Naive thymus-derived CD4-positive, alpha-beta T cell (primary cell): ENCODE results near the gene C5orf47. TPM values are rescaled to one million over a fixed set of nuclear protein-coding genes. Genes with fewer than 3 reads are reported as not detected.

ENCODE experiments used
- ATAC-seq: fragments of 150-1000 bp; cut with Tn5 transposase; 2 replicates; pipeline ENCODE4 v1.10.0; 2021; ENCODE audit warnings: mild to moderate bottlenecking, moderate library complexity
- CTCF ChIA-PET: fragments of 350-600 bp; sonication (Branson Sonifier 250); formaldehyde crosslinking; loops from one replicate; lab custom pipeline; 2021; ENCODE audit warnings: antibody characterized with exemption; lab: Charles Lee
- POLR2A ChIA-PET: fragments of 350-600 bp; sonication (Branson Sonifier 250); formaldehyde crosslinking; loops from one replicate; lab custom pipeline; 2021; ENCODE audit warnings: antibody characterized with exemption, inconsistent platforms; lab: Charles Lee
- DNase-seq, 9 donors: peaks; one replicate each; pipeline versions ENCODE4 v3.0.0 to v3.0.0-alpha.2; 2020 to 2022; ENCODE audit warnings: mixed read lengths in 1 of 9
- H3K27ac ChIP-seq: one replicate; pipeline ENCODE4 v1.7.0; 2013; ENCODE audit warnings: mild to moderate bottlenecking, low read depth, low read length, moderate library complexity
- H3K27me3 ChIP-seq, 2 donors: one replicate each; pipeline ENCODE4 v1.7.0; 2013; ENCODE audit warnings: low read length in 2 of 2, mild to moderate bottlenecking in 2 of 2, moderate library complexity in 2 of 2; ENCODE audit not compliant: control insufficient read depth in 2 of 2, insufficient read depth in 2 of 2
- H3K36me3 ChIP-seq, 3 experiments: 1 replicate in 2 of 3; 2 replicates in 1 of 3; pipeline ENCODE4 v1.7.0; 2013; ENCODE audit warnings: low read length in 3 of 3, mild to moderate bottlenecking in 3 of 3, moderate library complexity in 1 of 3; ENCODE audit not compliant: insufficient read depth in 3 of 3, control insufficient read depth in 2 of 3
- H3K4me1 ChIP-seq, 2 donors: one replicate each; pipeline ENCODE4 v1.7.0; 2013; ENCODE audit warnings: low read length in 2 of 2, mild to moderate bottlenecking in 2 of 2, moderate library complexity in 1 of 2; ENCODE audit not compliant: control insufficient read depth in 2 of 2, insufficient read depth in 2 of 2
- H3K4me3 ChIP-seq: 2 replicates; pipeline ENCODE4 v1.7.0; 2013; ENCODE audit warnings: mild to moderate bottlenecking, low read length
- H3K9me3 ChIP-seq, 3 experiments: 1 replicate in 2 of 3; 2 replicates in 1 of 3; pipeline ENCODE4 v1.7.0; 2013; ENCODE audit warnings: low read length in 3 of 3; ENCODE audit not compliant: control insufficient read depth in 2 of 3
- H3K27ac Mint-ChIP-seq, 9 donors: one replicate each; pipeline ENCODE4 v1.8.0; 2020 to 2022; ENCODE audit warnings: mixed read lengths in 9 of 9, mild to moderate bottlenecking in 8 of 9, moderate library complexity in 5 of 9, inconsistent platforms in 2 of 9
- H3K27me3 Mint-ChIP-seq, 5 donors: one replicate each; pipeline ENCODE4 v1.8.0; 2021 to 2022; ENCODE audit warnings: mixed read lengths in 5 of 5, mild to moderate bottlenecking in 1 of 5
- H3K36me3 Mint-ChIP-seq, 5 donors: one replicate each; pipeline ENCODE4 v1.8.0; 2020 to 2022; ENCODE audit warnings: mixed read lengths in 5 of 5, mild to moderate bottlenecking in 3 of 5, inconsistent platforms in 1 of 5
- H3K4me1 Mint-ChIP-seq, 7 donors: one replicate each; pipeline ENCODE4 v1.8.0; 2020 to 2022; ENCODE audit warnings: mixed read lengths in 7 of 7, mild to moderate bottlenecking in 3 of 7, inconsistent platforms in 1 of 7
- H3K4me3 Mint-ChIP-seq, 10 donors: one replicate each; pipeline ENCODE4 v1.8.0; 2020 to 2022; ENCODE audit warnings: mild to moderate bottlenecking in 10 of 10, mixed read lengths in 10 of 10, moderate library complexity in 6 of 10, inconsistent platforms in 2 of 10
- H3K9me3 Mint-ChIP-seq, 11 donors: one replicate each; pipeline ENCODE4 v1.8.0; 2020 to 2022; ENCODE audit warnings: mixed read lengths in 11 of 11, mild to moderate bottlenecking in 4 of 11, inconsistent platforms in 1 of 11, moderate library complexity in 1 of 11
- intact Hi-C, 2 donors: fragments of 100-400 bp; cut with micrococcal nuclease; formaldehyde crosslinking; loops; one replicate each; pipeline ENCODE4 v1.15.1; 2023
- polyA plus RNA-seq, 2 donors: library from polyadenylated mRNA; unstranded; fragments of 300-500 nt; fragmentation: Illumina TruSeq; gene quantifications; one replicate each; pipeline ENCODE4 v1.2.3, GENCODE V29; 2021
- total RNA-seq, 6 experiments: library from RNA in 5 of 6; stranded (reverse) in 5 of 6; gene quantifications; 1 replicate in 5 of 6; 2 replicates in 1 of 6; pipeline ENCODE4 v1.2.3 and lab custom pipeline; 2021 to 2026

The C5orf47 gene
- total and polyA plus RNA-seq, 7 experiments from 2014 or later = not detected

DNA sequence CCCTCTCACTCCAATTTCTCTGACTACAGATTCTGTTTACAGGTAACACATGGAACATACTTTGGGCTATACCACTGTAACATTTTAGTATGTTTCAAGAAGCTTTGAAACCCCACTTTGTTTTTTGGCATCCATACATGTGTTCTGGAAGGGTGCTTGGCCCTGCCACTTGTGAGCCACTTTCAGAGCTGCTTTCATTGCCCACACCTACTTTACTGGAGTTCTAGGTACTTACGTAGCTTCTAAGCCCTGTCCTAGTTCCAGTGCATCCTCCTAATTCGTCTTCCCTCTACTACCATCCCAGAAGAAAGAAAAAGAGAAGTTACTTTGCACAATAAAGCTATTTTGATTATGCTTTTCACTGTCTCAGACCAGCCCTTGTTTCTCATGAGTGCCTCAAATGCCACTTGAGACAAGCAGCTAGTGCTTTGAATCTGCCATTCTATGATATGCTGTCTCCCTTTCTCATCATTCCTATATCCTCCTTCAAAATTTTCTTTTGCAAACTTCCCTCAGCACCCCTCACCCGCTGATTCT lies 26.5 kb upstream of the C5orf47 start:
- intact Hi-C loops = no loop called here
- CTCF ChIA-PET = interaction anchor here (1.0 to 1.4 kb wide), 3 partner anchors 10 to 346 kb away, joined by 3 to 5 read pairs (median 4); partner anchors contain the start of gene BOD1
- peak overlapping the region in 8 of 9 donors; percentile 2 to 74 (median 46) for H3K27ac Mint-ChIP-seq

DNA sequence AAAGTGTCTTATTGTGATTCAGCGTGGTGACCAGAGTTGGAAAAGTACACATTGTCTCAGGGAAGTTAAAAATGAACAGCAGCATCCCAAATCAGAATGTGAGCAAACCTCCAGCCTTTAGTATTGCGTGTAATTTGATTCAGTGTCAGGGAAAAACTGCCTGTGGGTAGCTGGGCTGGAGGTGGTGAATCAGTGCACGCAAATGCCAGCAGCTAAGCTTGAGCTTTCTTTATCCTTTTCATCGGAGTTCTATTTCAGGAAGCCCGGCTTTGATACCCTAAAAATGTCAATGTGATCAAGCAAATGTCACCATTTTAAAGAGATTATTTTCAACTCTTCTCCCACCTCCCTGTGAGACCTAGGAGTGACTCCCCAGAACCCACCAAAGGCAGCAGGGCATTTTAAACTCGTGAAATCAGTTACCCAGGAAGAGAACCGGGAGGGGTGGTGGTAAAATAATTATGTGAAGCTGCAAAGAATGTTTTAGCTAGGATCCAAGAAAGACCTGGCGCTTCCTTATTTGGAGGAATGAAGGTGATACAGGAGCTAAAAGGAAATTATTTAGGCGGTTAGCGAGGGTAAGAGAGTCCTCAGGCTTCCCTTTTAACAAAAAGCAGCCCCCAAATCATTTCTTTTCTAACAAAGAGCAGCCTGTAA lies 25.7 kb upstream of the C5orf47 start:
- no peaks in the 10 kb centered on the region for H3K36me3 ChIP-seq
- H3K4me3 ChIP-seq = no peak overlapping the region
- no peak for DNase-seq
- H3K9me3 ChIP-seq = no peaks in the 10 kb centered on the region
- H3K36me3 Mint-ChIP-seq = peaks cover 0 to 6% (median 0%) of the 10 kb centered on the region in 5 donors
- no peak overlapping the region for H3K27ac ChIP-seq
- H3K4me3 Mint-ChIP-seq = peak overlapping the region in 5 of 10 donors; percentile 9 to 73 (median 15)
- peaks cover 5 to 36% (median 28%) of the 10 kb centered on the region in 7 donors for H3K4me1 Mint-ChIP-seq
- peaks cover 0 to 24% of the 10 kb centered on the region in 2 donors for H3K4me1 ChIP-seq
- no peak for ATAC-seq
- H3K27me3 Mint-ChIP-seq = no peaks in the 10 kb centered on the region
- no peaks in the 10 kb centered on the region for H3K9me3 Mint-ChIP-seq
- ChIA-PET POLR2A (interaction anchor here (1.6 to 1.8 kb wide), 2 partner anchors 45 to 75 kb away, joined by 5 to 6 read pairs; partner anchors contain the start of gene CPEB4), CTCF (interaction anchor here (1.0 to 1.4 kb wide), 2 partner anchors 345 to 347 kb away, joined by 3 to 4 read pairs; partner anchors contain the start of gene BOD1)
- peak overlapping the region in 7 of 9 donors; percentile 2 to 92 (median 62) for H3K27ac Mint-ChIP-seq
- H3K27me3 ChIP-seq = no peaks in the 10 kb centered on the region
- intact Hi-C loops = no loop called here

More for the DNA sequence above, 26.5 kb upstream of the C5orf47 start:
- POLR2A ChIA-PET = interaction anchor here (1.0 to 1.8 kb wide), 2 partner anchors 75 kb away, joined by 3 to 5 read pairs; partner anchors contain the start of gene CPEB4
- H3K9me3 ChIP-seq = no peaks in the 10 kb centered on the region
- ATAC-seq (no peak), DNase-seq (no peak)
- no peak overlapping the region for H3K4me3 ChIP-seq
- Mint-ChIP-seq H3K9me3 (no peaks in the 10 kb centered on the region), H3K36me3 (peaks cover 0 to 10% (median 0%) of the 10 kb centered on the region in 5 donors), H3K4me3 (no peak overlapping the region), H3K27me3 (no peaks in the 10 kb centered on the region), H3K4me1 (peaks cover 5 to 36% (median 28%) of the 10 kb centered on the region in 7 donors)
- no peaks in the 10 kb centered on the region for H3K27me3 ChIP-seq
- H3K27ac ChIP-seq = no peak overlapping the region
- H3K36me3 ChIP-seq = no peaks in the 10 kb centered on the region
- peaks cover 0 to 24% of the 10 kb centered on the region in 2 donors for H3K4me1 ChIP-seq

DNA sequence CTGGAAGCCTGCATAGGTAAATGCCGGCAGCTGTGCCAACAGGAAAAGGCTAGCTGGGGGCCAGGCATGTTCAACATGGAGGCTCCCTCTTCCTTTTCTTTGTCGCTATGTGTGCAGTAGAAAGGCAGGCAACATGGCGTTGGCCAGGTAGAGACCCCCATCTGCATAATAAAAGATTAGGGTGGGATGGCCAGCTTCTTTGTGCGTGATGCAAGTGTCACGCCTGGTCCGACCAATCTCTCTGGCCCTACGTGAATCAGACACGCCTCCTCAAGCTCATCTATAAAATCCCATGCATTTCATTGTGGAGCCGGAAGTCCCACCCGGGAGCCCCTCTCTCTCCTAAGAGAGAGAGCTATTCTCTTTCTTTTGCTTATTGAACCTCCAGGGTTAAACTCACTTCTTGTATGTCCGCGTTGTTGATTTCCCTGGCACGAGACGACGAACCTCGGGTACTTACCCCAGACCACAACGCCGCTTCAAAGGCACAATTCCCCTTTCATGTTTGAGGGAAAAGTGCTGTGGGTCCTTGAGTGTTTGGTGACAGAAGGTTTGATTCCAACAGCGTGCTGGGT lies 25.0 kb upstream of the C5orf47 start:
- Histone ChIP-seq H3K9me3 (no peaks in the 10 kb centered on the region), H3K4me1 (peaks cover 0 to 24% of the 10 kb centered on the region in 2 donors), H3K27ac (no peak overlapping the region), H3K4me3 (no peak overlapping the region), H3K36me3 (no peaks in the 10 kb centered on the region), H3K27me3 (no peaks in the 10 kb centered on the region)
- peak; percentile 79 for ATAC-seq
- H3K9me3 Mint-ChIP-seq = no peaks in the 10 kb centered on the region
- DNase-seq = peak in 7 of 9 donors; percentile 50 to 72 (median 58)
- H3K4me3 Mint-ChIP-seq = peak overlapping the region in 8 of 10 donors; percentile 12 to 76 (median 48)
- intact Hi-C loops = no loop called here
- POLR2A ChIA-PET = interaction anchor here (1.6 to 1.8 kb wide), 2 partner anchors 46 to 76 kb away, joined by 5 to 6 read pairs; partner anchors contain the start of gene CPEB4
- H3K27me3 Mint-ChIP-seq = no peaks in the 10 kb centered on the region
- CTCF ChIA-PET = interaction anchor here (1.0 to 1.4 kb wide), 2 partner anchors 345 to 348 kb away, joined by 3 to 4 read pairs; partner anchors contain the start of gene BOD1
- H3K27ac Mint-ChIP-seq = peak overlapping the region in 6 of 9 donors; percentile 2 to 86 (median 73)
- peaks cover 5 to 36% (median 28%) of the 10 kb centered on the region in 7 donors for H3K4me1 Mint-ChIP-seq
- H3K36me3 Mint-ChIP-seq = peaks cover 0 to 6% (median 0%) of the 10 kb centered on the region in 5 donors

DNA sequence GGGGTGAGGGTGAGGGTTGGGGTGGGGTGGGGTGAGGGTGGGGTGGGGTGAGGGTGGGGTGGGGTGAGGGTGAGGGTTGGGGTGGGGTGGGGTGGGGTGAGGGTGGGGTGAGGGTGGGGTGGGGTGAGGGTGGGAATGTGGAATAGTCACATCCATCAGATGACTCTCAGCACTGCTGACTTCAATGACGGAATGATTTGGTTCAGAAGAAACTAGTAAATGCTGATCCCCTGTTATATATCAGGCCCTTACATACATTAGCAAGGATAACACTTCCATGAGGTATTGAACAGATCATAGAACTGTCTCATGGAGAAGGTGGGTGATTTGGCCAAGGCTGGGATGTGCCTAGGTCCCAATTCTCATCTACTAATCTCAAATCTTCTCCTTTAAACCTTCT lies 24.5 kb upstream of the C5orf47 start:
- Histone ChIP-seq H3K4me1 (peaks cover 0 to 24% of the 10 kb centered on the region in 2 donors), H3K27ac (no peak overlapping the region), H3K36me3 (no peaks in the 10 kb centered on the region), H3K9me3 (no peaks in the 10 kb centered on the region), H3K27me3 (no peaks in the 10 kb centered on the region), H3K4me3 (no peak overlapping the region)
- H3K4me1 Mint-ChIP-seq = peaks cover 5 to 36% (median 28%) of the 10 kb centered on the region in 7 donors
- ATAC-seq = no peak
- ChIA-PET CTCF (interaction anchor here (0.7 kb wide), 1 partner anchor 1532 kb away, joined by 4 read pairs; no protein-coding TSS in a partner anchor), POLR2A (interaction anchor here (1.6 kb wide), 1 partner anchor 47 kb away, joined by 6 read pairs; no protein-coding TSS in a partner anchor)
- H3K27me3 Mint-ChIP-seq = peaks cover 0 to 4% (median 0%) of the 10 kb centered on the region in 5 donors
- H3K4me3 Mint-ChIP-seq = peak overlapping the region in 7 of 10 donors; percentile 12 to 61 (median 28)
- H3K9me3 Mint-ChIP-seq = no peaks in the 10 kb centered on the region
- peaks cover 0 to 6% (median 0%) of the 10 kb centered on the region in 5 donors for H3K36me3 Mint-ChIP-seq
- intact Hi-C loops = no loop called here
- H3K27ac Mint-ChIP-seq = peak overlapping the region in 3 of 9 donors; percentile 65 to 91 (median 72)
- DNase-seq = no peak

DNA sequence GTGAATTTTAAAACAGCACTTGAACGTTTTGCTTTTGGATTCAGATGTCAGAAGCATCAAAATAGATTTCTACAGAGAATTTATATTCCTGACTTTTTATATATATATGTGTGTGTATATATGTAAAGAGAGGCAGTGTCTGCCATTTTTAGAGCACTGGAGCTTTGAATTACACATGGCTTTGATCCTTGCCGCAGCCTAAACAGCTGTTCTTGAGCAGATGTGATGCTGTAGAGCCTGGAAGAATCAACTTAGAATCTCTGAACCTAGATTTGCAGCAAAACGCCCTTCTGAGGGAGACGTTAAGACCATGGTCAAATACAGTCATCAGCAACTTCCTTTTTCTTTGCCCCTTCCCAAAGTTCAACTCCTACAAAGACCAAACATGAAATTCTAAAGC lies 21.7 kb upstream of the C5orf47 start:
- Histone ChIP-seq H3K36me3 (no peaks in the 10 kb centered on the region), H3K4me1 (peaks cover 0 to 24% of the 10 kb centered on the region in 2 donors), H3K4me3 (no peak overlapping the region), H3K27me3 (no peaks in the 10 kb centered on the region), H3K27ac (no peak overlapping the region), H3K9me3 (no peaks in the 10 kb centered on the region)
- H3K36me3 Mint-ChIP-seq = peaks cover 0 to 6% (median 0%) of the 10 kb centered on the region in 5 donors
- intact Hi-C loops = no loop called here
- no peak overlapping the region for H3K27ac Mint-ChIP-seq
- ATAC-seq (no peak), DNase-seq (no peak)
- ChIA-PET POLR2A (interaction anchor here (0.7 to 1.1 kb wide), 3 partner anchors 24 to 175 kb away, joined by 3 read pairs; no protein-coding TSS in a partner anchor), CTCF (interaction anchor here (1.7 kb wide), 1 partner anchor 352 kb away, joined by 5 read pairs; no protein-coding TSS in a partner anchor)
- H3K4me1 Mint-ChIP-seq = peaks cover 8 to 36% (median 28%) of the 10 kb centered on the region in 7 donors
- peaks cover 0 to 6% (median 4%) of the 10 kb centered on the region in 5 donors for H3K27me3 Mint-ChIP-seq
- no peak overlapping the region for H3K4me3 Mint-ChIP-seq
- H3K9me3 Mint-ChIP-seq = no peaks in the 10 kb centered on the region

DNA sequence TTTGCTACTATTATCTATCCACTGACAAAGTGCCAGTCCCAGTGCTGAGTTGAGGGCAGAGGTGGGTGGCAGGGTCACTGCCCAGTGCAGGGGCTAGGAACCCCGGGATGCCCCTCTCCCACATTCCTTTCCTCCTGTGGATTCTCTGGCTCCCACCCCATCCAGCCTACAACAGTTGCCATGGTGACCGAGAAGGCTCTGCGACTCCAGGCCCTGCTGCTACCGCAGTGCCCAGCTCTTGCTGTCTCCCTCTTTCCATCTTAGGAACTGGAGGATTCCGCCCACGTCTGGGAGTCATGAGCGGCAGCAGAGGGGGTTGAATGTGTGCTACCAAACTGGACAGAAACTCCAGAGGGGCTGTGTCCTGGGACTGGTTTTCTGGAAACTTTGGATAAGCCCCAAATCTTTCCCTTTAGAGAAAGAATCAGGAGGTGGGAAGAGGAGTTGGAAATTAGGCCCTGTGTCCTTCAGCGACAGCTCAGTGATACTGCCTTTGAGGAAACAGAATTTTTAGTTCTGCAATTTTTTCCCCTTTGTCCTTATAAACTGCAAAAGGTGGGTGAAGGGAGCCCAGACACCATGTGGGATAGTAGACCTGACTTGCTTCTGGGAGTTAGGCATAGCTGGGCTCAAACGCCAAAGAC lies 20.7 kb upstream of the C5orf47 start:
- Mint-ChIP-seq H3K27ac (no peak overlapping the region), H3K4me3 (no peak overlapping the region), H3K27me3 (peaks cover 0 to 6% (median 5%) of the 10 kb centered on the region in 5 donors), H3K4me1 (peaks cover 9 to 30% (median 26%) of the 10 kb centered on the region in 7 donors), H3K9me3 (no peaks in the 10 kb centered on the region), H3K36me3 (no peaks in the 10 kb centered on the region)
- ATAC-seq (no peak), DNase-seq (no peak)
- Histone ChIP-seq H3K4me3 (no peak overlapping the region), H3K36me3 (no peaks in the 10 kb centered on the region), H3K4me1 (peaks cover under 1 to 22% of the 10 kb centered on the region in 2 donors), H3K27ac (no peak overlapping the region), H3K27me3 (no peaks in the 10 kb centered on the region), H3K9me3 (no peaks in the 10 kb centered on the region)
- ChIA-PET CTCF (no interaction called here), POLR2A (no interaction called here)
- intact Hi-C loops = no loop called here
